ENCODE measurements around the gene MUCL3. TPM values are rescaled to one million over a fixed set of nuclear protein-coding genes. Genes with fewer than 3 reads are reported as not detected.

The MUCL3 gene
- total RNA-seq, 1 experiment from 2014 or later: 0.15 TPM

- H3K27me3 ChIP-seq (ENCODE audit: insufficient read depth, low read length): no peaks in the 10 kb centered on the region
- H3K4me3 ChIP-seq (replicated peaks in 1 of 2; ENCODE audit: low read depth in 1 of 2, low read length in 2 of 2): no peak overlapping the region
- peaks cover 8 to 9% of the 10 kb centered on the region in 2 experiments; a peak in 3 of 4 replicates for H3K4me1 ChIP-seq (ENCODE audit: control insufficient read depth in 1 of 2, insufficient read depth in 2 of 2, low read length in 2 of 2)
- intact Hi-C loops (cut with micrococcal nuclease): no loop called here
- TF ChIP-seq SP1 (IDR thresholded peaks at IDR 0.05; ENCODE audit: low read depth): no peak
- no peak for TF ChIP-seq ZFX (IDR thresholded peaks at IDR 0.05)
- TF ChIP-seq, protein P1, sequence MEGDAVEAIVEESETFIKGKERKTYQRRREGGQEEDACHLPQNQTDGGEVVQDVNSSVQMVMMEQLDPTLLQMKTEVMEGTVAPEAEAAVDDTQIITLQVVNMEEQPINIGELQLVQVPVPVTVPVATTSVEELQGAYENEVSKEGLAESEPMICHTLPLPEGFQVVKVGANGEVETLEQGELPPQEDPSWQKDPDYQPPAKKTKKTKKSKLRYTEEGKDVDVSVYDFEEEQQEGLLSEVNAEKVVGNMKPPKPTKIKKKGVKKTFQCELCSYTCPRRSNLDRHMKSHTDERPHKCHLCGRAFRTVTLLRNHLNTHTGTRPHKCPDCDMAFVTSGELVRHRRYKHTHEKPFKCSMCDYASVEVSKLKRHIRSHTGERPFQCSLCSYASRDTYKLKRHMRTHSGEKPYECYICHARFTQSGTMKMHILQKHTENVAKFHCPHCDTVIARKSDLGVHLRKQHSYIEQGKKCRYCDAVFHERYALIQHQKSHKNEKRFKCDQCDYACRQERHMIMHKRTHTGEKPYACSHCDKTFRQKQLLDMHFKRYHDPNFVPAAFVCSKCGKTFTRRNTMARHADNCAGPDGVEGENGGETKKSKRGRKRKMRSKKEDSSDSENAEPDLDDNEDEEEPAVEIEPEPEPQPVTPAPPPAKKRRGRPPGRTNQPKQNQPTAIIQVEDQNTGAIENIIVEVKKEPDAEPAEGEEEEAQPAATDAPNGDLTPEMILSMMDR (IDR thresholded peaks at IDR 0.05 in 2 of 3, conservative IDR thresholded peaks at IDR 0.05 in 1 of 3; ENCODE audit: borderline replicate concordance in 1 of 3, insufficient read depth in 1 of 3, low read depth in 2 of 3, low read length in 2 of 3): no peak
- no peak for TF ChIP-seq ZNF274 (IDR thresholded peaks at IDR 0.05; ENCODE audit: low read depth, low read length)
- TF ChIP-seq POLR2A (IDR thresholded peaks at IDR 0.05; ENCODE audit: borderline replicate concordance, extremely low read depth, insufficient read depth, insufficient read length): no peak
- no peak for TF ChIP-seq YY1 (IDR thresholded peaks at IDR 0.05; ENCODE audit: extremely low read depth, insufficient replicate concordance, low read depth, low read length)
- no peak for TF ChIP-seq TCF7L2 (IDR thresholded peaks at IDR 0.05; ENCODE audit: borderline replicate concordance, extremely low read depth, insufficient read depth, insufficient read length)
- no peak for TF ChIP-seq RAD21 (IDR thresholded peaks at IDR 0.05; ENCODE audit: low read depth)
- TF ChIP-seq CEBPB (IDR thresholded peaks at IDR 0.05; ENCODE audit: low read depth): no peak
- DNase-seq (ENCODE audit: low read depth, low spot score) (no peak), ATAC-seq (no peak)
- H3K9me3 ChIP-seq (ENCODE audit: control insufficient read depth in 1 of 2, insufficient read depth in 1 of 2, low read depth in 1 of 2, low read length in 2 of 2): no peaks in the 10 kb centered on the region
- no peak overlapping the region for H3K27ac ChIP-seq (ENCODE audit: low read depth, low read length)
- RAD21 ChIA-PET (ENCODE audit: low non-redundant PET in 1 of 2, low total read pairs in 2 of 2, uncharacterized antibody in 2 of 2, unreplicated experiment in 2 of 2): no interaction called here
- no peaks in the 10 kb centered on the region for H3K36me3 ChIP-seq (ENCODE audit: control insufficient read depth in 1 of 2, insufficient read depth in 2 of 2, low read length in 2 of 2)
- POLR2A ChIA-PET: no interaction called here
- H3K9ac ChIP-seq (ENCODE audit: low read length): no peak overlapping the region
- H3K79me2 ChIP-seq (ENCODE audit: insufficient read depth, low read length): no peaks in the 10 kb centered on the region
- CTCF ChIA-PET: no interaction called here
- no peak overlapping the region for H3K4me2 ChIP-seq (ENCODE audit: low read length)
- H3K9me2 ChIP-seq (ENCODE audit: insufficient read depth): no peaks in the 10 kb centered on the region
- H2AFZ ChIP-seq (ENCODE audit: low read depth, low read length, poor library complexity, severe bottlenecking): no peak overlapping the region
- H4K20me1 ChIP-seq (ENCODE audit: insufficient read depth): no peaks in the 10 kb centered on the region
- BruUV-seq (replicated peaks): no TSS peak
Observed at GRCh38 chr6:30979690-30980089, 38.9 kb downstream of the MUCL3 start.
